Activated naive CD8-positive, alpha-beta T cell treated with anti-CD3 and anti-CD28 coated beads for 36 hours (primary cell): ENCODE measurements around the gene JCAD. TPM values are rescaled to one million over a fixed set of nuclear protein-coding genes. Genes with fewer than 3 reads are reported as not detected.

Experiments used
- DNase-seq: peaks from one replicate; pipeline ENCODE4 v3.0.0; 2021
- H3K27ac Mint-ChIP-seq: one replicate; pipeline ENCODE4 v1.8.0; 2022; ENCODE audit warnings: mild to moderate bottlenecking, moderate library complexity, mixed read lengths
- H3K27me3 Mint-ChIP-seq: one replicate; pipeline ENCODE4 v1.8.0; 2022; ENCODE audit warnings: mild to moderate bottlenecking, mixed read lengths
- H3K36me3 Mint-ChIP-seq: one replicate; pipeline ENCODE4 v1.8.0; 2021; ENCODE audit warnings: mild to moderate bottlenecking, mixed read lengths
- H3K4me1 Mint-ChIP-seq: one replicate; pipeline ENCODE4 v1.8.0; 2021; ENCODE audit warnings: mixed read lengths
- H3K4me3 Mint-ChIP-seq: one replicate; pipeline ENCODE4 v1.8.0; 2022; ENCODE audit warnings: mild to moderate bottlenecking, moderate library complexity, mixed read lengths
- H3K9me3 Mint-ChIP-seq: one replicate; pipeline ENCODE4 v1.8.0; 2022; ENCODE audit warnings: mixed read lengths
- total RNA-seq, 2 experiments: library from RNA; stranded (reverse); gene quantifications; one replicate each; pipeline ENCODE4 v1.2.3, GENCODE V29; 2021

JCAD gene
- total RNA-seq, 2 experiments from 2014 or later = 0.02 to 0.14 TPM

DNA sequence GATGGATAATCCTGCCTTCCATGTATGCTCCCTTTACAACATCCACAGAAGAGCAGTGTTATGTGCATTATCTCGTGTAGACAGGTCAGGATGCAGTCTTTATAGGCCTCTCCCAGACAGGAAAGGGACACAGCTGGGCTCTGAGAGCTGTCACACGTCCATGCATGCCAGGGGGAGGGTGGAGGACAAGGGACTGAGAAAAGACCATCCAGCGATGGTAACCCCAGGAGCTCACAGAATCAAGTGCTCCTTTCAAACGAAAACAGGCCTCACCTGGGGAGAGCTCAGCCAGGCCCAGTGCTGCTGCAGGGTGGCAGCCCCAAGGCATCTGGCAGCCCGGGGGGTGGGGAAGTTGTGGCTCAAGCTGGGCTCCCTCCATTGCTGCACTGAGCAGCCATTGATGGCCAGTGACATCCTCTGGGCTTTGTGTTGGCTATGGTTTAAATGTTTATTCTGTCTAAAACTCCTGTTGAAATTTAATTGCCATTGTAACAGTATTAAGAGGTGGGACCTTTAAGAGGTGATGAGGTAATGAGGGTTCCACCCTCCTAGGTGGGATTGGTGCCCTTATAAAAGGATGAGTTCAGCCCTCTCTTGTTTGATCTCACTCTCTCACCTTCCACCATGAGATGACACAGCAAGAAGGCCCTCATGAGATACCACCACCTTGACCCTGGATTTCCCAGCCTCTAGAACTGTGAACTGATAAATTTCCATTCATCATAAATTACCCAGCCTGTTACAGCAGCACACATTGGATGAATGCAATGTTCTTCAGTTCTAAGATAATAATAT, 15.7 kb downstream of the JCAD start:
- Mint-ChIP-seq H3K27me3 (peaks cover 81% of the 10 kb centered on the region), H3K4me3 (no peak overlapping the region), H3K9me3 (no peaks in the 10 kb centered on the region), H3K27ac (no peak overlapping the region), H3K4me1 (peaks cover 6% of the 10 kb centered on the region), H3K36me3 (no peaks in the 10 kb centered on the region)
- no peak for DNase-seq

GRCh38 chr10:30042820-30043219, 16.6 kb downstream of the JCAD start:
- Mint-ChIP-seq H3K36me3 (no peaks in the 10 kb centered on the region), H3K27me3 (peaks cover 81% of the 10 kb centered on the region), H3K4me3 (no peak overlapping the region), H3K4me1 (no peaks in the 10 kb centered on the region), H3K27ac (no peak overlapping the region), H3K9me3 (no peaks in the 10 kb centered on the region)
- no peak for DNase-seq

GRCh38 chr10:30041196-30042105, 17.9 kb downstream of the JCAD start:
- no peak for DNase-seq
- H3K4me1 Mint-ChIP-seq = no peaks in the 10 kb centered on the region
- no peaks in the 10 kb centered on the region for H3K36me3 Mint-ChIP-seq
- no peak overlapping the region for H3K4me3 Mint-ChIP-seq
- H3K27me3 Mint-ChIP-seq = peaks cover 81% of the 10 kb centered on the region
- H3K27ac Mint-ChIP-seq = no peak overlapping the region
- no peaks in the 10 kb centered on the region for H3K9me3 Mint-ChIP-seq

DNA sequence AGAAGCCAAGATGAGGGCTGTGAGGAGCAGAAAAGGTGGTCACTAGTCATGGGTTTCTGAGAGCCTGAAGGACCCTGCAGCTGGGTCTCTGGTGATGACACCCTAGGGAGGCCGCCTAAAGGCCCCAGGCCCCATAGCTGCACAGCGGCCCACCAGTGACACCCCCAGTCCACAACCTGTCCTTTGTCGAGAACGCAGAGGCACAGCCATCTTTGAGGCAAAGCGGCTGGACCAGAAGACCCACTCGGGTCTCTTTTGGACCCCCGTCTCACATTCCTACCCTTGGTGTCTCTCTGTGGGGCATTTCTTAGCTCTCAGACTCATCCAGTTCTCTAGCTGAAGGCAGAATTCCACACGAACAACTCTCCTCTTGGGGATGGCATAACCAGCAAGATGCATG, 18.8 kb downstream of the JCAD start:
- Mint-ChIP-seq H3K4me1 (no peaks in the 10 kb centered on the region), H3K27ac (no peak overlapping the region), H3K36me3 (no peaks in the 10 kb centered on the region), H3K9me3 (no peaks in the 10 kb centered on the region), H3K4me3 (no peak overlapping the region), H3K27me3 (peaks cover 81% of the 10 kb centered on the region)
- DNase-seq = no peak

- Mint-ChIP-seq H3K36me3 (no peaks in the 10 kb centered on the region), H3K4me1 (no peaks in the 10 kb centered on the region), H3K9me3 (no peaks in the 10 kb centered on the region), H3K27ac (no peak overlapping the region), H3K4me3 (no peak overlapping the region), H3K27me3 (peaks cover 79% of the 10 kb centered on the region)
- DNase-seq = no peak
Observed at GRCh38 chr10:30039988-30040387, 19.4 kb downstream of the JCAD start.

DNA sequence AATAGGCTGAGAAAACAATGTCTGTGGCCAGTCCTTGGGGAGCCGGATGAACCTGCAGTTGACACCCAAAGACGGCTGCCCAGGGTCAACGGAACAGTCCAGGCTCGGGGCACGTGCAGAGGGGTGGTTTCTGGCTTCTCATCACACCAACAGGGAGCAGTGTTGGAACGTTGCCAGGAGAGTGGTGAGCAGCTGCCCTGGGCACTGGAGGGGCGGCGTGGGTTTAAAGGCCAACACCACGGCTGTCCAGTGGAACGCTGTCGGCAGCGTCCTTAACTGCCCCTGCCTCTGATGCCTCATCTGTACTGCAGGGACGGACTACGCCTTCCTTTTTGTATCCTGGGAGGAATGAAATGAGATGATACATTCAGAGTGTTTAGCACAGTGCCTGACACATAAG, 19.8 kb downstream of the JCAD start:
- no peak for DNase-seq
- Mint-ChIP-seq H3K36me3 (no peaks in the 10 kb centered on the region), H3K27ac (no peak overlapping the region), H3K4me1 (peaks cover 4% of the 10 kb centered on the region), H3K9me3 (no peaks in the 10 kb centered on the region), H3K27me3 (peaks cover 79% of the 10 kb centered on the region), H3K4me3 (no peak overlapping the region)

DNA sequence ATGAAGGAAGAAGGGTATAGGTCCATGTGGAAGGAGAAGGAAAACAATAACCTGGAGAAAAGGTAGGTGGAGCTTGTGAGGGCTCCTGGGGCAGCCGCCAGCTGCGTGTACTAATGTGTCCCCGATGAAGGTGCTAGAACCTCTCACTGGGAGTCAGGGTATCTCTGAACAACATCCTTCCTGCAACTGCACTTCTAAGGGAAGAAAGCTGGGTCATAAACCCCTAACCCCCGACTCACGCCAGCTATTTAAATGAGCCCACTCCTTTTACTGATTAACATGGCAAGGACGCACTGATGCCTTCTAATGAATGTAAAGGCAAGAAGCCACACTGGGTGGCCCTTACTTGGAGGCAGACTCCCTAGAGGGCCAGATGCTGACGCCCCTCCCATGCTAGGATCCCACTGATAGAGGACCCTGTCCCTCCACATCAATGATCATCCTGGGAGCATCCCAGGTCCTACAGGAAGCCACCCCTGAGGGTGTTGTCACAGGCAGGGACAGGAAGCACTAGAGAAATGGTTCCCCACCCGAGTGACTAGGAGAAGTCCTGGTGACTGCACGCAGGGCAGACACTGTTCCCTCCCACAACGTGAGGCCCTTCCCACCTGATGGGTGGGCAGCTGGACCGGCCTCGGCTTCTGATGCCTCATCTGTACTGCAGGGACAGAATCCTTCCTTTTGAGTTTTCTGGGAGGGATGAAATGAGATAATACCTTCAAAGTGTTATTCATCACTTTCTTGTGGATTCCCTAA, 20.4 kb downstream of the JCAD start:
- Mint-ChIP-seq H3K4me1 (peaks cover 5% of the 10 kb centered on the region), H3K36me3 (no peaks in the 10 kb centered on the region), H3K9me3 (no peaks in the 10 kb centered on the region), H3K27ac (no peak overlapping the region), H3K27me3 (peaks cover 85% of the 10 kb centered on the region), H3K4me3 (no peak overlapping the region)
- no peak for DNase-seq

- no peak for DNase-seq
- H3K27ac Mint-ChIP-seq = no peak overlapping the region
- peaks cover 90% of the 10 kb centered on the region for H3K27me3 Mint-ChIP-seq
- H3K9me3 Mint-ChIP-seq = no peaks in the 10 kb centered on the region
- no peaks in the 10 kb centered on the region for H3K36me3 Mint-ChIP-seq
- no peak overlapping the region for H3K4me3 Mint-ChIP-seq
- peaks cover 5% of the 10 kb centered on the region for H3K4me1 Mint-ChIP-seq
Observed at GRCh38 chr10:30037620-30038336, 21.6 kb downstream of the JCAD start.

DNA sequence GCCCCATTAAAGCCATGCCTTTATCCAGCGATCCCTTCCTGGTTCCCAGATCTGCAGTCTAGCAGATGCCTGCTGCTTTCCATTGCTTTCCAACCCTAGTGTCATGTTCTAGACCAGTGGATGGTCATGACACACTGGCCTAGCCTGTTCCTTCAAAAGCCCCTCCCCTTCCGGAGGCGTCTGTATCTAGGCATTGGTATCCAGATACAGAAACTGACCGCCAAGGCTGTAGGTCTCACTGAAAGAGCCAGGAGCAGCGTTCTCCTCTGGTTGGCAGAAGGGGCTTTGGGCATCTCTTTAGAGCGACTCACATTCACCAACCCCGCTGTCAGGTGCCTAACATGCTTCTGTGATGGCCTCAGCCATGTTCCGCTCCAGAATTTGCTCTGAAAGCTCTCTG, 22.6 kb downstream of the JCAD start:
- no peaks in the 10 kb centered on the region for H3K9me3 Mint-ChIP-seq
- no peak overlapping the region for H3K4me3 Mint-ChIP-seq
- no peak overlapping the region for H3K27ac Mint-ChIP-seq
- H3K27me3 Mint-ChIP-seq = peaks cover 90% of the 10 kb centered on the region
- H3K36me3 Mint-ChIP-seq = no peaks in the 10 kb centered on the region
- DNase-seq = no peak
- peaks cover 7% of the 10 kb centered on the region for H3K4me1 Mint-ChIP-seq

- H3K27ac Mint-ChIP-seq = no peak overlapping the region
- no peaks in the 10 kb centered on the region for H3K36me3 Mint-ChIP-seq
- no peak for DNase-seq
- no peak overlapping the region for H3K4me3 Mint-ChIP-seq
- peaks cover 91% of the 10 kb centered on the region for H3K27me3 Mint-ChIP-seq
- H3K4me1 Mint-ChIP-seq = peaks cover 7% of the 10 kb centered on the region
- H3K9me3 Mint-ChIP-seq = no peaks in the 10 kb centered on the region
Observed at GRCh38 chr10:30036341-30036740, 23.0 kb downstream of the JCAD start.

- H3K27ac Mint-ChIP-seq = no peak overlapping the region
- peaks cover 94% of the 10 kb centered on the region for H3K27me3 Mint-ChIP-seq
- no peak for DNase-seq
- H3K36me3 Mint-ChIP-seq = no peaks in the 10 kb centered on the region
- no peak overlapping the region for H3K4me3 Mint-ChIP-seq
- peaks cover 10% of the 10 kb centered on the region for H3K4me1 Mint-ChIP-seq
- H3K9me3 Mint-ChIP-seq = no peaks in the 10 kb centered on the region
Observed at GRCh38 chr10:30034433-30035137, 24.8 kb downstream of the JCAD start.

DNA sequence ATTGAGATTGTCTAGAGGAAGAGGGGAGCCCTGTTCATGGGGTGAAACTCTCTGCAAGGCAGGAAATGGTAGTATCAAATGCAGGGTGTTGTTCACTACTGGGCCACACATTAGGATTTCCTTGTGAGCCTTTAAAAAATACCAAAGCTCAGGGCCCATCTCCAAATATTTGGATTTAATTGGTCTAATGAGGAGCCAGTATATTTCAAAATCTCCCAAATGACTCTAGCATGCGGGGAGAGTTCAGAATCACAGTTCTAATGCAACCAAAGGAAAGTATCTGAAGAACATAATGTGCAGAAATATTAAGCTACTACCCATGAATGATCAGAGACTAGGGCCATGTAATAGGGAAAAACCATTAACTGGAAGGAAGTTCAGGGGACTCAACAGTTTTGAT, 27.3 kb downstream of the JCAD start:
- Mint-ChIP-seq H3K9me3 (no peaks in the 10 kb centered on the region), H3K4me1 (peaks cover 25% of the 10 kb centered on the region), H3K36me3 (peaks cover 2% of the 10 kb centered on the region)

GRCh38 chr10:30029872-30030256, 29.5 kb downstream of the JCAD start:
- Mint-ChIP-seq H3K27ac (no peak overlapping the region), H3K4me1 (peaks cover 32% of the 10 kb centered on the region), H3K36me3 (peaks cover 2% of the 10 kb centered on the region), H3K27me3 (peaks cover 90% of the 10 kb centered on the region), H3K4me3 (no peak overlapping the region), H3K9me3 (no peaks in the 10 kb centered on the region)
- DNase-seq = no peak

More for the DNA sequence above, 27.3 kb downstream of the JCAD start:
- H3K4me3 Mint-ChIP-seq = no peak overlapping the region
- DNase-seq = no peak
- H3K27me3 Mint-ChIP-seq = peaks cover 88% of the 10 kb centered on the region
- no peak overlapping the region for H3K27ac Mint-ChIP-seq
